ENCODE data around the gene ZNF232.
"Not testable (repeated sequence)": the region's sequence is repeated elsewhere in the genome, so short reads cannot be mapped to it uniquely, and the experiment has no call there.

The ZNF232 gene

GRCh38 chr17:5129770-5130169, 18.1 kb upstream of the ZNF232 start:
- not testable (repeated sequence) for DNase-seq

GRCh38 chr17:5128905-5129535, 17.3 kb upstream of the ZNF232 start:
- DNase-seq = no peak

GRCh38 chr17:5128387-5128786, 16.7 kb upstream of the ZNF232 start:
- not testable (repeated sequence) for DNase-seq

- DNase-seq = no peak
Measured at GRCh38 chr17:5127910-5128309, 16.2 kb upstream of the ZNF232 start.

- no peak for DNase-seq
Measured at GRCh38 chr17:5126719-5127488, 15.2 kb upstream of the ZNF232 start.

GRCh38 chr17:5124896-5125295, 13.2 kb upstream of the ZNF232 start:
- DNase-seq = not testable (repeated sequence)

- not testable (repeated sequence) for DNase-seq
Measured at GRCh38 chr17:5124125-5124760, 12.6 kb upstream of the ZNF232 start.

GRCh38 chr17:5123343-5124124, 11.9 kb upstream of the ZNF232 start:
- no peak for DNase-seq

GRCh38 chr17:5122586-5123342, 11.1 kb upstream of the ZNF232 start:
- DNase-seq = no peak

GRCh38 chr17:5122056-5122455, 10.4 kb upstream of the ZNF232 start:
- DNase-seq = not testable (repeated sequence)

- DNase-seq = no peak
Measured at GRCh38 chr17:5121186-5121841, 9.6 kb upstream of the ZNF232 start.

- DNase-seq = not testable (repeated sequence)
Measured at GRCh38 chr17:5120436-5121185, 8.9 kb upstream of the ZNF232 start.

GRCh38 chr17:5120036-5120435, 8.4 kb upstream of the ZNF232 start:
- DNase-seq = no peak

- no peak for DNase-seq
Measured at GRCh38 chr17:5118219-5118618, 6.5 kb upstream of the ZNF232 start.

- no peak for DNase-seq
Measured at GRCh38 chr17:5115673-5116651, 4.3 kb upstream of the ZNF232 start, which contains the start of gene USP6. USP6 (plus strand) TSS chr17:5116032; CDS start chr17:5130368, 14,336 bp downstream.

- DNase-seq = no peak
Measured at GRCh38 chr17:5110816-5111215, 862 bp downstream of the ZNF232 start.

GRCh38 chr17:5100832-5101231, 10.8 kb downstream of the ZNF232 start:
- DNase-seq = no peak

- no peak for DNase-seq
Measured at GRCh38 chr17:5099271-5099670, 12.4 kb downstream of the ZNF232 start.

- no peak for DNase-seq
Measured at GRCh38 chr17:5097101-5097834, 14.4 kb downstream of the ZNF232 start.
